Rectal smooth muscle tissue (tissue), 1 donor: Measurements from ENCODE around the gene AHRR.
A peak's percentile ranks its signal among the peaks of the same experiment; 100 is the strongest.

Source experiments
- H3K27ac ChIP-seq: one replicate; pipeline ENCODE4 v1.7.0; 2013; ENCODE audit warnings: low read depth, low read length, inconsistent platforms
- H3K27me3 ChIP-seq: one replicate; pipeline ENCODE4 v1.7.0; 2013; ENCODE audit warnings: low read length; ENCODE audit not compliant: control insufficient read depth, insufficient read depth
- H3K36me3 ChIP-seq: one replicate; pipeline ENCODE4 v1.7.0; 2013; ENCODE audit warnings: low read length; ENCODE audit not compliant: control insufficient read depth, insufficient read depth
- H3K4me1 ChIP-seq: one replicate; pipeline ENCODE4 v1.7.0; 2013; ENCODE audit warnings: low read length; ENCODE audit not compliant: control insufficient read depth, insufficient read depth
- H3K4me3 ChIP-seq: one replicate; pipeline ENCODE4 v1.7.0; 2013; ENCODE audit warnings: low read length
- H3K9ac ChIP-seq: one replicate; pipeline ENCODE4 v1.7.0; 2013; ENCODE audit warnings: low read length

The AHRR gene

DNA sequence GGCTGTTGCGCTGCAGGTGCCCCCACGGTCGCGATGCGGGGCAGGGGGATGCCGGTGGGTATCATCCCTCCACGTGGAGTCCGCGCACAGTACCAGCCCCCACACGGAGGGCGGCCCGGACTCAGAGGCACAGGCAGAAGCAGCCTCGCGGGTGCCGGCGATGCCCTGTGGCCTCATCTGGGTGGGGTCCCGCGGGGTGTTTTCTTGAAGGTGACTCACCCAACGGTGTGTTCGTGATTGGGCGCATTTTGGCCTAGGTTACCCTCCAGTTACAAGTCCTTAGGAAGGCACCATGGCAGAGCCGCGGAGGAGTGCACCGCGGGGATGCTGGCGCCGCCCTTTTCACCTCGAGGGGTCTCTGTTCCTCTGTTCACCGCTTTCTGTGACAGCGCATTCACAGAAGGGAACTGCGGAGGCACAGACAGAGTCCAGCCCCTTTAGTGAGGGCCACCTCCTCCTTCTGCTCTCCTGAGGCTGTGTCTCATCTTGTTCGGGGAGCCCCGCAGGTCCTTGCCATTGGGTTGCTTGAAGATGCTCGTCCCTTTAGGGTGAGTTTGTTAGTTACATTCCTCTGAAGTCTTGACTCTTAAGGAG is 99.9 kb downstream of the AHRR start:
- H3K36me3 ChIP-seq = no peaks in the 10 kb centered on the region
- H3K4me1 ChIP-seq = peaks cover under 1% of the 10 kb centered on the region
- no peak overlapping the region for H3K4me3 ChIP-seq
- H3K27ac ChIP-seq = no peak overlapping the region
- no peaks in the 10 kb centered on the region for H3K27me3 ChIP-seq
- no peak overlapping the region for H3K9ac ChIP-seq

DNA sequence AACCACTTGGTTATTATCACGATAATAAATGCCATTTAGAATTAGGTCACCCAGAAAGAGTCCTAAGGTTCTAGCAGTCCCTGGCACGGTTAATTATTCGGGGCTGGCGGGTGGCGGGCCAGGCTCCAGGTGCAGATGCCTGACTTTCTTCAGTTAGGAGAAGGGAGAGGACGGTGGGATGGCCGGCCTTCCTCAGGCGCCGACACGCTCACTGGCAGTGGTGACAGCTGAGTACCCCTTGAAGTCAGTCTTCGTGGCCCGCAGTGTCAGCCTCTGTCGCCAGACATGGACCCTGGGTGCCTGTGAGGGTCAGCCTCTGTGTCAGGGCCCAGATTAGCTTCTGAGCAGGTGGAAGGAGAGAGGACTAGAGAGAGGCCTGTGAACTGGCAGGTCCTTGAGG is 100.4 kb downstream of the AHRR start:
- H3K27ac ChIP-seq = no peak overlapping the region
- H3K4me3 ChIP-seq = no peak overlapping the region
- H3K36me3 ChIP-seq = no peaks in the 10 kb centered on the region
- H3K27me3 ChIP-seq = no peaks in the 10 kb centered on the region
- H3K4me1 ChIP-seq = no peaks in the 10 kb centered on the region
- no peak overlapping the region for H3K9ac ChIP-seq

DNA sequence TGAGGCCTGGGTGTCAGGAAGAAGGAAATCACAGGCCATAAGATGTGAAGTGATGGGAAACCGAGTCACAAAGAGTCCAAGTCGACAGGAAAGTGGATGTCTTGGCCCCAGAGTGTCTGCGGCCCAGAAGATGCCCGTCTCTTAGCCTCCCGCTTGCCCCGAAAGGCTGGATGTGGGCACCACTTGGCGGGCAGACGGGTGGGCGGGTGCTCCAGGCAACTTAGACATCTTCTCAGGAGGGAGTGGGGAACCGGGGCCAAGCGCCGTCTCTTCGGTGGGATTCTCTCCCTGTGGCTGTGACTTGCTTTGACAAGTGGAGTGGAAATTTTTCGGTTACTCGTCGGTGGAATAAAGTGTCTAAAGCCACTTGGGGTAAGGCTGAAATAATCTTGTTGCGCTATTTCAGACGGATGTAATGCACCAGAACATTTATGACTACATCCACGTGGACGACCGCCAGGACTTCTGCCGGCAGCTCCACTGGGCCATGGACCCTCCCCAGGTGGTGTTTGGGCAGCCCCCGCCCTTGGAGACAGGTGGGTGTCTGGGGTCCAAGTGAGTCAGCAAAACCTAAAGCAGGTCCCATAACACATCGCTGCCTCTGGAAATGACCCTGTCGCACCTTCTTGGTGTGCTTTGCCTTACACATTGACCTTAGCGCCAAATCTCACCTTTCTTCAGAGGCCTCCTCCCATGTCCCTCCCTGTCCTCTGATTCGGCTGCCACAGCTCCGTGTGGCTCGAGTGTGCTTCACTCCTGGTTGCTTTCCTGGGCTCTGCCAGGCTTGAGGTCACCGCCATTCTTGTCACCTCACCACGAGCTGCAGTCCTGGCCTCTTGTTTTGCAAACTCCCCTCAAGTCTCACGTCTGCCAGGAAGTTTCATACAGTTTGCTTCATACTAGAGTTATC is 101.1 kb downstream of the AHRR start:
- H3K9ac ChIP-seq = no peak overlapping the region
- no peak overlapping the region for H3K4me3 ChIP-seq
- no peaks in the 10 kb centered on the region for H3K4me1 ChIP-seq
- H3K36me3 ChIP-seq = no peaks in the 10 kb centered on the region
- no peak overlapping the region for H3K27ac ChIP-seq
- no peaks in the 10 kb centered on the region for H3K27me3 ChIP-seq

DNA sequence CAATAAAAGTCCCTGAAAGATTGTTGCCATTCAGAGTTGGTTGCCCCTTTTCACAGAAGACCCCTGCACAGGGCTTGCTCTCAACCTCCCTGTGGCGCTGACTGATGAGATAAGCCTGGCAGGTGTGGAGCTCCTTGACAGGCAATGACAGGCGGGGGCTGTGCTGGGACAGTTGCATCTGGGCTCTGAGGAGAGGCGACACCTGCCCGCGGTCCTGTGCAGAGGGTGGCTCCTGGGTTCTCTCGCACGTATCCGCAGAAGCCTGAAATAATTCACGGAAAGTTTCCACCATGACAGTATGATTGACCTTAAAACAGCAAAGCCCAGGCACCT is 101.7 kb downstream of the AHRR start:
- no peaks in the 10 kb centered on the region for H3K4me1 ChIP-seq
- H3K27me3 ChIP-seq = no peaks in the 10 kb centered on the region
- H3K27ac ChIP-seq = no peak overlapping the region
- H3K4me3 ChIP-seq = no peak overlapping the region
- no peak overlapping the region for H3K9ac ChIP-seq
- H3K36me3 ChIP-seq = no peaks in the 10 kb centered on the region

DNA sequence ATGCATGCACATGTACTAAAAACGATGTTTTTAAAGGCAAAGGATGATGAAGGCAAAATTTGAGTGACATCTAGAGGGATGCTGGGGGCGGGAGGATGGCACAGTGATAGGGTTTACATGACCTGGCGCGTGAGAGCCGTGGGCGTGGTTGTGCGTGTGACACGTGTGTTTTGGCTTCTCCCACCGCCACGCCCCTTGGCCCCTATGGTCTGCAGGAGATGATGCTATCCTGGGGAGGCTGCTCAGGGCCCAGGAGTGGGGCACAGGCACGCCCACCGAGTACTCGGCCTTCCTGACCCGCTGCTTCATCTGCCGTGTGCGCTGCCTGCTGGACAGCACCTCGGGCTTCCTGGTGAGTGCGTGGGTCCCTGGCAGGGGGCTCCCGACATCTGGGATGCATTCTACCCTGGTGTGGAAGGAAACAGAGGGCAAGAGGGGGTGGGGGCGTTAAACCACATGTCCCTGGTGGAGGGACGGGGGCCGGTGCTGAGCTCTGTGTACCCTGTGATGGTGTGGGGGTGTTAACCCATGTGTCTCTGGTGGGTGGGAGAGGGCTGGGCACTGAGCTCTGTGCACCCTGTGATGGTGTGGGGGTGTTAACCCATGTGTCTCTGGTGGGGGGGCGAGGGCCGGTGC is 102.2 kb downstream of the AHRR start:
- no peaks in the 10 kb centered on the region for H3K27me3 ChIP-seq
- H3K27ac ChIP-seq = no peak overlapping the region
- H3K4me1 ChIP-seq = no peaks in the 10 kb centered on the region
- H3K36me3 ChIP-seq = no peaks in the 10 kb centered on the region
- H3K9ac ChIP-seq = no peak overlapping the region
- no peak overlapping the region for H3K4me3 ChIP-seq

- H3K4me3 ChIP-seq = no peak overlapping the region
- no peak overlapping the region for H3K9ac ChIP-seq
- H3K4me1 ChIP-seq = no peaks in the 10 kb centered on the region
- H3K27ac ChIP-seq = no peak overlapping the region
- H3K36me3 ChIP-seq = no peaks in the 10 kb centered on the region
- no peaks in the 10 kb centered on the region for H3K27me3 ChIP-seq
Observed at GRCh38 chr5:424301-425110, 103.0 kb downstream of the AHRR start.

DNA sequence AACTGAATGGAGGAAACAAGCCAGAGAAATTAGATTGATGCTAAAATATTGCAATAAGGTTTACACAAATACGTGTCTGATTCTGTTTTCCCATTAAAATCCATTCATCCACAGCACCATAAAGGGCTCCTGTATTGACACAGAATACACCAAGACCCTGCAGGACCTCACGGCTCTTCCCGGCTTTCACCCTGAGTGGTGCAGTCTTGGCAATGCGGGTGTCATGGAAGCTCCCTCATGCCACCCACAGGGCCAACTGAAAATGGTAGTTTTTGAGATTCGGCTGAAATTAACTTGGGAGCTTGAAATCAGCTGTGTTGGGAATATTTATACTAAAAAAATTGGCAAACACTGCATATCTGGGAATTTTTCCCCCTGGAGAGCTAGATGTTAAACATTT is 104.2 kb downstream of the AHRR start:
- Histone ChIP-seq H3K9ac (no peak overlapping the region), H3K4me3 (no peak overlapping the region), H3K4me1 (no peaks in the 10 kb centered on the region), H3K27ac (no peak overlapping the region), H3K36me3 (no peaks in the 10 kb centered on the region), H3K27me3 (no peaks in the 10 kb centered on the region)

GRCh38 chr5:426392-426976 is 105.0 kb downstream of the AHRR start:
- Histone ChIP-seq H3K4me1 (no peaks in the 10 kb centered on the region), H3K27ac (no peak overlapping the region)

DNA sequence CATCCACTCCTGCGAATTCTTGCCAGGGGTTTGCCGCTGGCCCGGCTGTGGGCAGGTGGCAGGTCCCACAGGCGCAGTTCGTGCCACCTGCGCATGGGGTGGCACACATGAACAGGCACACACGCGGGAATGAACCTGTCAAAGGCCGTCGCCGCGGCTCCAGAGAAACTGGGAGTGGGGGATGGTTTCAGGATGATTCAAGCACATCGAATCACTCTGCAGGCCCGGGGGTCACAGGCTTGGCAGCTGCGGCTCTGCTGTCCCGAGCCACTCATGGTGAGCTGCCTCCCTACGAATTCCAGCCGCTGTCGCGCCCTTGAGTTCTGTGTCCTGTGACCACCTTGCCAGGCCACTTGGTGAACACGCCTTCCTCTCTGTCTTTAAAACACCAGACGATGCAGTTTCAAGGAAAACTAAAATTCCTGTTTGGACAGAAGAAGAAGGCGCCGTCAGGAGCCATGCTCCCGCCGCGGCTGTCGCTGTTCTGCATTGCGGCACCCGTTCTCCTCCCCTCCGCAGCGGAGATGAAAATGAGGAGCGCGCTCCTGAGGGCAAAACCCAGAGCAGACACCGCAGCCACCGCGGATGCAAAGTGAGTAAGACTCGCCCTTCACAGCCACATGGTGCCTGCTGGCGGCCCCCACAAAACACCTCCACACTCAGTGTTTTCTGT is 106.0 kb downstream of the AHRR start:
- H3K4me1 ChIP-seq = no peaks in the 10 kb centered on the region
- H3K27ac ChIP-seq = no peak overlapping the region
- H3K4me3 ChIP-seq = no peak overlapping the region
- H3K36me3 ChIP-seq = no peaks in the 10 kb centered on the region
- no peak overlapping the region for H3K9ac ChIP-seq
- H3K27me3 ChIP-seq = no peaks in the 10 kb centered on the region

More at GRCh38 chr5:426392-426976, 105.0 kb downstream of the AHRR start:
- Histone ChIP-seq H3K9ac (no peak overlapping the region), H3K27me3 (no peaks in the 10 kb centered on the region), H3K4me3 (no peak overlapping the region), H3K36me3 (no peaks in the 10 kb centered on the region)

GRCh38 chr5:428219-428618 is 106.7 kb downstream of the AHRR start:
- Histone ChIP-seq H3K4me3 (no peak overlapping the region), H3K9ac (no peak overlapping the region), H3K27me3 (no peaks in the 10 kb centered on the region), H3K27ac (no peak overlapping the region), H3K4me1 (no peaks in the 10 kb centered on the region), H3K36me3 (no peaks in the 10 kb centered on the region)

GRCh38 chr5:428754-429452 is 107.4 kb downstream of the AHRR start:
- no peaks in the 10 kb centered on the region for H3K36me3 ChIP-seq
- H3K27ac ChIP-seq = peak overlapping the region; percentile 65
- H3K4me3 ChIP-seq = no peak overlapping the region
- H3K27me3 ChIP-seq = no peaks in the 10 kb centered on the region
- no peaks in the 10 kb centered on the region for H3K4me1 ChIP-seq
- no peak overlapping the region for H3K9ac ChIP-seq
